ENCODE data around the gene VDAC2. TPM values are rescaled to one million over a fixed set of nuclear protein-coding genes. Genes with fewer than 3 reads are reported as not detected.

Gene VDAC2
- total and polyA plus RNA-seq, 2 donors (not counting 1 experiment from before 2014, with no cell fraction given) = 49.2 to 83.6 TPM

DNA sequence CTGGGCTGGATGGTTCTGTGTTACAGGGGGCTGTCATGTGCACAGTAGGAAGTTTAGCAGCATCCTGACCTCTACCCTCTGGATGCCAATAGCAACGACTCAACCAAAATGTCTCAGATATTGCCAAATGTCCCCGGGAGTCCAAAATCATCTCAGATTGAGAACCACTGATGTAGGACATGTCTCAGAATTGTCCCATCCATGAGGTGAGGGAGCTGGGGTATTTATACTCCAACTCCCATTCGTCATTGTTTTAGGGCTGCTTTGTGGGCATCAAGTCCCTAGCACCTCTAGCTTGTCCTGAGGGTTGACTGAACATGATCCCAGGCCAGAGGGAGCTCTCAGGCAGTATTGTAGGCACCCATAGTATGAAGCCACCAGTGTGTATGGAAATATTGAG is 50.4 kb downstream of the VDAC2 start:
- Mint-ChIP-seq H3K9me3 (ENCODE audit: insufficient read depth) (peaks cover 3% of the 10 kb centered on the region), H3K27me3 (peaks cover 3% of the 10 kb centered on the region), H3K4me3 (no peak overlapping the region), H3K4me1 (no peaks in the 10 kb centered on the region), H3K27ac (no peak overlapping the region)
- ChIA-PET POLR2A (no interaction called here), CTCF (no interaction called here)
- Histone ChIP-seq H3K36me3 (replicated peaks in 1 of 2; ENCODE audit: control extremely low read depth in 1 of 2, control insufficient read depth in 1 of 2, extremely low read depth in 1 of 2, insufficient read depth in 2 of 2, low read length in 1 of 2) (no peaks in the 10 kb centered on the region), H3K4me2 (replicated peaks; ENCODE audit: low read depth, low read length, poor library complexity, severe bottlenecking) (no peak overlapping the region), H4K20me1 (ENCODE audit: control insufficient read depth, insufficient read depth, low read length, poor library complexity, severe bottlenecking) (no peaks in the 10 kb centered on the region), H2AFZ (ENCODE audit: insufficient read depth, low read depth, low read length, poor library complexity, severe bottlenecking) (no peak overlapping the region), H3K27ac (ENCODE audit: low read length in 2 of 2) (no peak overlapping the region), H3K27me3 (replicated peaks in 1 of 4; ENCODE audit: control extremely low read depth in 1 of 4, control insufficient read depth in 3 of 4, insufficient read depth in 4 of 4, low read length in 3 of 4) (no peaks in the 10 kb centered on the region), H3K9me3 (ENCODE audit: control extremely low read depth in 1 of 3, control insufficient read depth in 2 of 3, insufficient read depth in 1 of 3, low read length in 2 of 3) (peaks cover 0 to 12% (median 0%) of the 10 kb centered on the region in 3 donors), H3K4me1 (ENCODE audit: control insufficient read depth in 2 of 2, insufficient read depth in 2 of 2, low read length in 2 of 2) (no peaks in the 10 kb centered on the region), H3K9ac (ENCODE audit: low read length) (no peak overlapping the region), H3K4me3 (ENCODE audit: control extremely low read depth in 1 of 5, extremely low read depth in 1 of 5, insufficient read depth in 1 of 5, low read depth in 2 of 5, low read length in 4 of 5) (no peak overlapping the region), H3K79me2 (ENCODE audit: control insufficient read depth, insufficient read depth, low read length) (no peaks in the 10 kb centered on the region)
- intact Hi-C loops (cut with micrococcal nuclease) = no loop called here
- ATAC-seq (ENCODE audit: low read depth) (no peak), DNase-seq (no peak)
- WGBS (ENCODE audit: insufficient coverage) = 75% methylated on average over 1 of the region's 3 CpGs
- no peak for TF ChIP-seq EZH2 (IDR thresholded peaks at IDR 0.05; ENCODE audit: borderline replicate concordance, insufficient read depth, low read depth, low read length, poor library complexity, severe bottlenecking)
- TF ChIP-seq CTCF (IDR thresholded peaks at IDR 0.05) = no peak

DNA sequence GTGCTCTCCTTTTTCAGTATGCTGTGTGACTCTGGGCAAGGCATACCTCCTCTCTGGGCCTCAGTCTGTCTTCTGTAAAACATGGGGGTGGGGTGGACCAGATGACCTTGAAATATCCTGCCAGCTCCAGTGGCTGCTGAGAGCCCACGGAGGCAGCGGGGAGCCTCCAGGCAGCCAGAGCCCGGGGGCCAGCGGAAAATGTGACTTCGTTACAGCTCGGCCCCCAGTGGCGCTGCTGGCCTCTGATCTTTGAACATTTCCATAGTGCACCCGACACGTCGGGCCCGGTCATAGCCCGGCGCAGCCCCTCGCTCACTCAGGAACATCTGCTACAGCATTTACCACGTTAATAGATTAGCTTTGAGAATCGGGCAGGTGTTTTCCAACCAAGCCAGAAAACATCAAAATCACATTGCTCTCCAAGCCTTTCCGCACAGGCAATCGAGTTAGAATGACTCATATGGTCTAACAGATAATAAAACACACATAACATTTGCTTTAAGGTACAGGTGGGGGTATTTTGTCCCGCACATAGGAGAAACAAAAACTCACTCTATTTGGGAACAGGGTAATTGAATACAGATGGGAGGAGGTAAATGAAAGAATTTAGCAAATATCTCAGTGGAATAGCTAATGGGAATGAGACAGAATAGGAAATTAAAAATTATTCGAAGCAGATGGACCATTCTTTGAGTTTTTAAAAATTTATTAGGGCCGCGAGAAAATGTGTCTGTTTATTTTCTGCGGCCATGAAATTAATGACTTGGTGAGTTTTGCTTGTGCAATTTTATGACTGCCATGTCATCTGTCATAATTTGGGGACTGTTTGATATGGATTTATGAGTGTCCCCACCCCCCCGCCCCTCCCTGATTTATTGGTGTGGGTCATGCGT is 51.5 kb downstream of the VDAC2 start:
- Histone ChIP-seq H3K4me1 (ENCODE audit: control insufficient read depth in 2 of 2, insufficient read depth in 2 of 2, low read length in 2 of 2) (no peaks in the 10 kb centered on the region), H3K79me2 (ENCODE audit: control insufficient read depth, insufficient read depth, low read length) (no peaks in the 10 kb centered on the region), H4K20me1 (ENCODE audit: control insufficient read depth, insufficient read depth, low read length, poor library complexity, severe bottlenecking) (no peaks in the 10 kb centered on the region), H3K9me3 (ENCODE audit: control extremely low read depth in 1 of 3, control insufficient read depth in 2 of 3, insufficient read depth in 1 of 3, low read length in 2 of 3) (peaks cover 0 to 12% (median 0%) of the 10 kb centered on the region in 3 donors), H3K27me3 (replicated peaks in 1 of 4; ENCODE audit: control extremely low read depth in 1 of 4, control insufficient read depth in 3 of 4, insufficient read depth in 4 of 4, low read length in 3 of 4) (no peaks in the 10 kb centered on the region), H3K27ac (ENCODE audit: low read length in 2 of 2) (no peak overlapping the region), H2AFZ (ENCODE audit: insufficient read depth, low read depth, low read length, poor library complexity, severe bottlenecking) (no peak overlapping the region), H3K9ac (ENCODE audit: low read length) (no peak overlapping the region), H3K36me3 (replicated peaks in 1 of 2; ENCODE audit: control extremely low read depth in 1 of 2, control insufficient read depth in 1 of 2, extremely low read depth in 1 of 2, insufficient read depth in 2 of 2, low read length in 1 of 2) (no peaks in the 10 kb centered on the region), H3K4me3 (ENCODE audit: control extremely low read depth in 1 of 5, extremely low read depth in 1 of 5, insufficient read depth in 1 of 5, low read depth in 2 of 5, low read length in 4 of 5) (no peak overlapping the region), H3K4me2 (replicated peaks; ENCODE audit: low read depth, low read length, poor library complexity, severe bottlenecking) (no peak overlapping the region)
- Mint-ChIP-seq H3K4me3 (no peak overlapping the region), H3K27me3 (peaks cover 3% of the 10 kb centered on the region), H3K27ac (no peak overlapping the region), H3K9me3 (ENCODE audit: insufficient read depth) (peaks cover 3% of the 10 kb centered on the region), H3K4me1 (no peaks in the 10 kb centered on the region)
- DNase-seq = no peak
- 97% methylated on average over 19 of the region's 25 CpGs for WGBS (ENCODE audit: insufficient coverage)
- intact Hi-C loops (cut with micrococcal nuclease) = no loop called here
- ChIA-PET CTCF (no interaction called here), POLR2A (no interaction called here)
- no peak for TF ChIP-seq CTCF (IDR thresholded peaks at IDR 0.05)
- no peak for ATAC-seq (ENCODE audit: low read depth)

All from B cell (primary cell).